CD4-positive, alpha-beta T cell treated with Interleukin-4 for 4 hours (primary cell): ENCODE results near the gene UBTD2.
A peak's percentile ranks its signal among the peaks of the same experiment; 100 is the strongest.
"Not testable (repeated sequence)": the region's sequence is repeated elsewhere in the genome, so short reads cannot be mapped to it uniquely, and the experiment has no call there.

ENCODE experiments used
- DNase-seq: peaks from one replicate; pipeline ENCODE4 v3.0.0-alpha.2; 2020

Gene UBTD2

GRCh38 chr5:172283020-172283861 is at the start of gene UBTD2:
TSS of gene UBTD2 (minus strand) at chr5:172283764. CDS start at chr5:172283665, 99 bp downstream.
- peak; percentile 58 for DNase-seq

- not testable (repeated sequence) for DNase-seq
These were observed 43.3 kb upstream of the UBTD2 start for GRCh38 chr5:172326901-172327300.

- DNase-seq, result no peak
These were observed 41.9 kb upstream of the UBTD2 start for GRCh38 chr5:172325452-172325851.

- DNase-seq, result no peak
These were observed 38.7 kb upstream of the UBTD2 start for GRCh38 chr5:172322028-172322965.

GRCh38 chr5:172321593-172321992 is 38.0 kb upstream of the UBTD2 start:
- no peak for DNase-seq

GRCh38 chr5:172319708-172320441 is 36.3 kb upstream of the UBTD2 start:
- DNase-seq, result no peak

- DNase-seq, result no peak
These were observed 32.3 kb upstream of the UBTD2 start for GRCh38 chr5:172315587-172316493.

GRCh38 chr5:172313915-172314314 is 30.4 kb upstream of the UBTD2 start:
- no peak for DNase-seq

- no peak for DNase-seq
These were observed 28.7 kb upstream of the UBTD2 start for GRCh38 chr5:172312286-172312685.

GRCh38 chr5:172311605-172312004 is 28.0 kb upstream of the UBTD2 start:
- DNase-seq, result no peak

- DNase-seq, result no peak
These were observed 27.5 kb upstream of the UBTD2 start for GRCh38 chr5:172311026-172311425.

GRCh38 chr5:172305380-172305779 is 21.8 kb upstream of the UBTD2 start:
- DNase-seq, result no peak

- no peak for DNase-seq
These were observed 20.2 kb upstream of the UBTD2 start for GRCh38 chr5:172303572-172304335.

GRCh38 chr5:172303162-172303561 is 19.6 kb upstream of the UBTD2 start:
- no peak for DNase-seq

- DNase-seq, result no peak
These were observed 18.6 kb upstream of the UBTD2 start for GRCh38 chr5:172302047-172302710.

GRCh38 chr5:172299916-172300439 is 16.4 kb upstream of the UBTD2 start:
- DNase-seq, result no peak

GRCh38 chr5:172294831-172295230 is 11.3 kb upstream of the UBTD2 start:
- no peak for DNase-seq

- DNase-seq, result no peak
These were observed 10.3 kb upstream of the UBTD2 start for GRCh38 chr5:172293745-172294342.

GRCh38 chr5:172293054-172293744 is 9.6 kb upstream of the UBTD2 start:
- peak; percentile 78 for DNase-seq
